ENCODE results near the gene ARL2. TPM values are rescaled to one million over a fixed set of nuclear protein-coding genes. Genes with fewer than 3 reads are reported as not detected.

ARL2 gene
- total RNA-seq, 2 donors from 2014 or later, result 155 to 207 TPM

- Histone ChIP-seq H3K9me3 (no peaks in the 10 kb centered on the region), H3K4me3 (no peak overlapping the region), H3K27me3 (no peaks in the 10 kb centered on the region), H3K27ac (no peak overlapping the region), H3K36me3 (no peaks in the 10 kb centered on the region), H3K4me1 (peaks cover 0 to 26% of the 10 kb centered on the region in 2 donors)
- DNase-seq (ENCODE audit: low spot score), result no peak
- TF ChIP-seq CTCF (IDR thresholded peaks at IDR 0.05), result no peak
Observed at GRCh38 chr11:64994318-64994717, 19.6 kb upstream of the ARL2 start.

- DNase-seq (ENCODE audit: low spot score), result no peak
- H3K27me3 ChIP-seq, result no peaks in the 10 kb centered on the region
- H3K4me1 ChIP-seq, result peaks cover 0 to 10% of the 10 kb centered on the region in 2 donors
- no peaks in the 10 kb centered on the region for H3K36me3 ChIP-seq
- no peaks in the 10 kb centered on the region for H3K9me3 ChIP-seq
- peak overlapping the region; percentile 27 to 45 for H3K4me3 ChIP-seq
- TF ChIP-seq CTCF (IDR thresholded peaks at IDR 0.05), result no peak
- H3K27ac ChIP-seq, result peak overlapping the region; percentile 48 to 54
Observed at GRCh38 chr11:64996327-64996709, 17.6 kb upstream of the ARL2 start.

GRCh38 chr11:64996710-64997380, 17.1 kb upstream of the ARL2 start, which contains the start of gene BATF2:
Gene BATF2 (minus strand): TSS chr11:64996971. CDS start chr11:64996914, 57 bp downstream.
- Histone ChIP-seq H3K36me3 (no peaks in the 10 kb centered on the region), H3K9me3 (no peaks in the 10 kb centered on the region), H3K27me3 (no peaks in the 10 kb centered on the region), H3K4me1 (peaks cover 0 to 10% of the 10 kb centered on the region in 2 donors), H3K27ac (peak within 1 kb of the TSS; percentile 48 to 54), H3K4me3 (peak within 1 kb of the TSS; percentile 27 to 45)
- TF ChIP-seq CTCF (IDR thresholded peaks at IDR 0.05), result peak in 1 of 2 donors; percentile 40
- DNase-seq (ENCODE audit: low spot score), result peak; percentile 79

GRCh38 chr11:64998141-64998540, 15.8 kb upstream of the ARL2 start:
- Histone ChIP-seq H3K9me3 (no peaks in the 10 kb centered on the region), H3K4me3 (no peak overlapping the region), H3K36me3 (no peaks in the 10 kb centered on the region), H3K4me1 (peaks cover 0 to 10% of the 10 kb centered on the region in 2 donors), H3K27me3 (no peaks in the 10 kb centered on the region), H3K27ac (no peak overlapping the region)
- DNase-seq (ENCODE audit: low spot score), result no peak
- TF ChIP-seq CTCF (IDR thresholded peaks at IDR 0.05), result no peak

- no peak for TF ChIP-seq CTCF (IDR thresholded peaks at IDR 0.05)
Observed at GRCh38 chr11:64998690-64999431, 15.1 kb upstream of the ARL2 start.

More at GRCh38 chr11:64998690-64999431, 15.1 kb upstream of the ARL2 start:
- no peak for DNase-seq (ENCODE audit: low spot score)
- no peaks in the 10 kb centered on the region for H3K27me3 ChIP-seq
- H3K36me3 ChIP-seq, result no peaks in the 10 kb centered on the region
- peaks cover 0 to 10% of the 10 kb centered on the region in 2 donors for H3K4me1 ChIP-seq
- no peaks in the 10 kb centered on the region for H3K9me3 ChIP-seq
- H3K4me3 ChIP-seq, result no peak overlapping the region
- no peak overlapping the region for H3K27ac ChIP-seq
